Activated T-cell treated with anti-CD3 and anti-CD28 coated beads, Interleukin-2, amount 50 U/mL, for 72 hours (primary cell): ENCODE measurements around the gene PPP1R36. TPM values are rescaled to one million over a fixed set of nuclear protein-coding genes. Genes with fewer than 3 reads are reported as not detected.

Experiments used
- ATAC-seq, 2 donors: fragments of 150-1000 bp; cut with Tn5 transposase; replicated peaks in 1 of 2; 2 replicates each; pipeline ENCODE4 v1.10.0; 2021; ENCODE audit warnings: moderate library complexity in 2 of 2, mild to moderate bottlenecking in 1 of 2
- DNase-seq, 2 donors: peaks; one replicate each; pipeline ENCODE4 v3.0.0; 2021 to 2022; ENCODE audit warnings: mixed read lengths in 1 of 2
- H3K27ac Mint-ChIP-seq: one replicate; pipeline ENCODE4 v1.8.0; 2022; ENCODE audit warnings: mild to moderate bottlenecking, moderate library complexity, mixed read lengths
- H3K27me3 Mint-ChIP-seq: one replicate; pipeline ENCODE4 v1.8.0; 2022; ENCODE audit warnings: low read depth, mixed read lengths
- H3K36me3 Mint-ChIP-seq, 2 donors: one replicate each; pipeline ENCODE4 v1.8.0; 2022; ENCODE audit warnings: mixed read lengths in 2 of 2, mild to moderate bottlenecking in 1 of 2; ENCODE audit not compliant: insufficient read depth in 2 of 2
- H3K4me1 Mint-ChIP-seq: one replicate; pipeline ENCODE4 v1.8.0; 2022; ENCODE audit warnings: low read depth, mixed read lengths
- H3K4me3 Mint-ChIP-seq, 2 donors: one replicate each; pipeline ENCODE4 v1.8.0; 2022; ENCODE audit warnings: mild to moderate bottlenecking in 2 of 2, mixed read lengths in 2 of 2, moderate library complexity in 2 of 2
- H3K9me3 Mint-ChIP-seq, 2 donors: one replicate each; pipeline ENCODE4 v1.8.0; 2022; ENCODE audit warnings: mixed read lengths in 2 of 2
- total RNA-seq, 2 donors: library from RNA; stranded (reverse); gene quantifications; one replicate each; pipeline ENCODE4 v1.2.3, GENCODE V29; 2022

The PPP1R36 gene, protein sequence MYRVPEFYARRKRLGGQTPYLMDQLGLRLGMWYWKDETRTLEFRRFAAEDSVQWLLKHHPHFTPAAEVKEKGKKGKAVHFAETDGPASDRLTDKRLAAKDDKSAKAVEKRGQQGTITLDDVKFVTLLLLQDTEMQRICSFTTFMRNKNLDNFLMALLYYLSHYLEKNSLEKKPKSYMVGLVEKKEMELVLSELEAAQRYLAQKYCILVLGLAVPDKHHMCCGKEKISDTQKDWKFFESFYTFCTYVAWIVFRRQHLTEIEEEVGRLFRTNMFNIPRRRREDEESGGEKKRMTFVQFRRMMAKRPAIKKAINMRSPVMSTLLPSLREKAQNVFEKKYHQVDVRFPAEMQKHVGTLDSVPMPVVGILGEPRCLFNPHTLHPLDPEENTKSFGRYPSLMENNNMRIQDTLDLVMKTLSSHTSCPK
- under 1 TPM in 1 of 2 donors, not detected in 1; 0.16 TPM for total RNA-seq

DNA sequence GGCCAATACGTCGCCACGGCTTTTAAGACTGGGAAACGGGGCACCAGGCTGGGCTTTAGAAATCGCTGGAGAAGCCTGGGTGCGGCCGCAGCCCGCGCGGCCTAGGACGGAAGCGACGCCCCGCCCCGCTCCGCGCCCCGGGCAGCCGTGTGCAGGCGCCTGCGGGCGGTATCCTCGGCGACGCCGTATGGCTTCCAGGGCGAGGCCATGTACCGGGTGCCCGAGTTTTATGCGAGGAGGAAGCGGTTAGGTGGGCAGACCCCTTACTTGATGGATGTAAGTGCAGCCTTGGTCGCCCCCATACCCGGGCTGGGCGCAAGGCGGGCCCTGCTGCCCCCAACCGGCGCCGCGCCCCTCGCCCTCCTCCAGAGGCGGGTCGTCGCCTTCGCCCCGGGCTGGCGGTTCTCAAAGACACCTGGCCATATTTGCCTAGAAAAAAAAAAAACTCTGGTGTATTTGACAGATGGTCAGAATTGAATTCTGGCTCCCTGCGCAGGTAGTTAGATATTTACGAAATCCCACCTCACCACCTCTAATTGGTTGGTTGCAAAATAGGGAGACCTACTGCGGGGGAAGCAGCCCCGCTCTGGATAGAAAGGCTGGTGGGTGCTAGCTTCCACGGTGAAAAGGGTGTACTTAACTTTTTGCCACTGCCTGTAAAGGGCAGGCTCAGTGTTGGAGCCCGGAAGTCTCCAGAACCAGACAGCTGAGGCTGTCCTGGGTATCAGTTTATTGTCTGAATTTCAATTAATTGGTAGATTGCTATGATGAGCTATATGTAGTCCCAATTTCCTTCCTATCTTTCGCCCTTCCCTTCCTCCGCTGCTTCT, at the start of gene PPP1R36:
TSS of gene PPP1R36 (plus strand) at position 171 of the 830 bp plus-strand sequence. CDS start at position 208, 37 bp downstream.
- peak within 1 kb of the TSS; percentile 67 to 69 for H3K4me3 Mint-ChIP-seq
- H3K27ac Mint-ChIP-seq: peak within 1 kb of the TSS; percentile 62
- peaks cover 0 to 2% of the 10 kb centered on the region in 2 donors for H3K36me3 Mint-ChIP-seq

DNA sequence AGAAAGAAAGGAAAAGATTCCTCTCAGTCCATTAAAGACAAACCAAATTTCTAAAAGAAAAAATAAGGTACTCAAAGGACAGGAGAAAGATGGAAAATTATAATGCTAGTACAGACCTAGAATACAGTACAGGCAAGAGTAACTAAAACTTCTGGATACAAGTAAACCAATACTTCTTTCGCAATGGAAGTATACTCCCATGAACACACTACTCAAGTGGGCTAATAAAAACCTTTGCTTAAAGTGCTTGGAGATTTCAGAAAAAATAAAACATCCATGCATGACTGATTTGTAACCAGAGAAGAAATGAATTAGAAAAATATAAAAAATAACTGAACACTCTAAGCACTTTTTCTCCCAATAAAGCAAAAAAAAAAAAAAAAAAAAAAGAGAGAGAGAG, 49.7 kb upstream of the PPP1R36 start:
- Mint-ChIP-seq H3K36me3 (peaks cover 3 to 13% of the 10 kb centered on the region in 2 donors), H3K4me1 (peaks cover 59% of the 10 kb centered on the region), H3K27ac (peak overlapping the region; percentile 98), H3K4me3 (peak overlapping the region; percentile 86 to 97), H3K9me3 (no peaks in the 10 kb centered on the region), H3K27me3 (no peaks in the 10 kb centered on the region)
- no peak for ATAC-seq
- no peak for DNase-seq

More for the DNA sequence above, at the start of gene PPP1R36:
- H3K4me1 Mint-ChIP-seq: peaks cover 14% of the 10 kb centered on the region
- no peaks in the 10 kb centered on the region for H3K9me3 Mint-ChIP-seq
- peak; percentile 60 to 64 for DNase-seq
- peak; percentile 97 to 99 for ATAC-seq
- peaks cover 27% of the 10 kb centered on the region for H3K27me3 Mint-ChIP-seq

DNA sequence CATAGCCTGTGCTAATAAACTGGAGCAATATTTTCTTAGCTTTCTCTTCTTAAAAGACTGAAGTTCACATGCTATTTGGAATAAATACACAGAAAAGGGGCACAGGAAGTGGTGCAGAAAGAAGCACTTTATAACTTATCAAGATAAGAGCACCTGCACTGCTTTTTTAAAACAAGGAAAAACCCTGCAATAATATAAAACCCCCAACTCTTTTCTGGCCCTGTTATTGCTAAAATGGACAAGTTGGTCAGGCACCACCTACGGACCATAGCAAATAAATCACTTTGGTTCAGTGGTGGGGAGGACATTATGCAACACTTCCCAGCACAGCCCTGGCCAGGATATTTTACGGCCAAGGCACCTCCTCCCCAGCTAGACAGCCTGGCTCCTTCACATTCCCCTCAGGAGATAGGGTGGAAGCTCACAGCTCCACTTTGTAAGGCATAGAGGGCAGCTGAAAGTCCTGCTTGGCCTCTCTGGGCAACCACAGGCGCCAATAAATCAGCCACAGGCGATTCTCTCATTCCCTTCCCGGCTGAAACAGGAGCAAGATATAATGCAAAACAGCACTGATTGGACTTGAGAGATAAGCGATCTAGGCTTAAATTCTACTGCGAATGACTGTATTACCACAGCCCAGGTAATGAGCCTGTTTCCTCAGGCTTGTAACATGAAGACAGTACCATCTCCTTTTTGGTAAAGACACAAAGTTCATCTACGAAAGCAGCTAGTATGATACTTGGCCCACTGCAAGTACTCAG, 48.2 kb upstream of the PPP1R36 start:
- H3K36me3 Mint-ChIP-seq: peaks cover 9 to 15% of the 10 kb centered on the region in 2 donors
- no peak for ATAC-seq
- DNase-seq: no peak
- H3K27me3 Mint-ChIP-seq: no peaks in the 10 kb centered on the region
- peak overlapping the region; percentile 98 for H3K27ac Mint-ChIP-seq
- peak overlapping the region; percentile 86 to 97 for H3K4me3 Mint-ChIP-seq
- peaks cover 60% of the 10 kb centered on the region for H3K4me1 Mint-ChIP-seq
- H3K9me3 Mint-ChIP-seq: no peaks in the 10 kb centered on the region

GRCh38 chr14:64502456-64502855, 47.3 kb upstream of the PPP1R36 start:
- Mint-ChIP-seq H3K9me3 (no peaks in the 10 kb centered on the region), H3K27me3 (no peaks in the 10 kb centered on the region), H3K4me1 (peaks cover 61% of the 10 kb centered on the region), H3K36me3 (peaks cover 9 to 13% of the 10 kb centered on the region in 2 donors), H3K4me3 (peak overlapping the region; percentile 86 to 97), H3K27ac (peak overlapping the region; percentile 98)
- no peak for ATAC-seq
- DNase-seq: peak in 1 of 2 donors; percentile 25

DNA sequence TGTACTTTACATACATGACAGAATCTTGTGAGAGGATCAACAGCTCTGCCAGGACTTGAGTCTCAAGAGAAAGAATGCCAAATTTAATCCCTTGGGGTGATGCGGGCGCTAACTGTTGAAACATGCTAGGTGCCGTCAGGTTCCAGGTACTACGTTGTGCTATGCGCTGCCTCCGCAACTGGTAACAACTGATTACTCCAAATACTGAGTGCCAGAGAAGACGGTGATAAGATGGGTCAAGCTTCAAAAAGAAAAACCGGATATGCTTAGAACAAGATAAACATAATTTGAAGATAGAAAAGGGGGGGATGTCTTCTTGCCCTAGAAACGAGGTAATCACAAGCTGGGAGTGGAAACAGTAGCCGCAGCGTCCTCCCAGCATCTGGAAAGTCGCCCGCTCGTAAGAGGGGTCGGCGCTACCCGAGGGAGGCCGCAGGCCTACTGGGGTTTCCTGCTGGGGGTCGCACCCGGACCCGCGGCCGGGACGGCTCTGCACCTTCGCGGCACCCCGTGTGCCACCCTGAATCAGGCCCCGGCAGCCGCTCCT, 46.8 kb upstream of the PPP1R36 start:
- H3K27me3 Mint-ChIP-seq: no peaks in the 10 kb centered on the region
- ATAC-seq (no peak), DNase-seq (peak; percentile 25 to 28)
- H3K4me1 Mint-ChIP-seq: peaks cover 66% of the 10 kb centered on the region
- H3K4me3 Mint-ChIP-seq: peak overlapping the region; percentile 86 to 97
- H3K9me3 Mint-ChIP-seq: no peaks in the 10 kb centered on the region
- peak overlapping the region; percentile 98 for H3K27ac Mint-ChIP-seq
- peaks cover 9 to 14% of the 10 kb centered on the region in 2 donors for H3K36me3 Mint-ChIP-seq

GRCh38 chr14:64503434-64504309, 46.1 kb upstream of the PPP1R36 start, which contains the start of gene ZBTB25:
Gene ZBTB25 (minus strand): TSS chr14:64503838. CDS start chr14:64490533, 13,305 bp downstream.
- peaks cover 9 to 13% of the 10 kb centered on the region in 2 donors for H3K36me3 Mint-ChIP-seq
- H3K9me3 Mint-ChIP-seq: no peaks in the 10 kb centered on the region
- peaks cover 74% of the 10 kb centered on the region for H3K4me1 Mint-ChIP-seq
- peak within 1 kb of the TSS; percentile 86 to 97 for H3K4me3 Mint-ChIP-seq
- DNase-seq (peak; percentile 93 to 95), ATAC-seq (peak; percentile 68)
- peak within 1 kb of the TSS; percentile 98 for H3K27ac Mint-ChIP-seq
- no peaks in the 10 kb centered on the region for H3K27me3 Mint-ChIP-seq

GRCh38 chr14:64504310-64504896, 45.4 kb upstream of the PPP1R36 start, which contains the start of gene ZBTB1:
Gene ZBTB1 (plus strand): TSS chr14:64504770. CDS start chr14:64521505, 16,735 bp downstream.
- Mint-ChIP-seq H3K4me1 (peaks cover 74% of the 10 kb centered on the region), H3K36me3 (peaks cover 7 to 9% of the 10 kb centered on the region in 2 donors), H3K4me3 (peak within 1 kb of the TSS; percentile 86 to 97), H3K27ac (peak within 1 kb of the TSS; percentile 95), H3K27me3 (no peaks in the 10 kb centered on the region), H3K9me3 (no peaks in the 10 kb centered on the region)
- DNase-seq (peak; percentile 90 to 94), ATAC-seq (peak; percentile 63 to 68)

DNA sequence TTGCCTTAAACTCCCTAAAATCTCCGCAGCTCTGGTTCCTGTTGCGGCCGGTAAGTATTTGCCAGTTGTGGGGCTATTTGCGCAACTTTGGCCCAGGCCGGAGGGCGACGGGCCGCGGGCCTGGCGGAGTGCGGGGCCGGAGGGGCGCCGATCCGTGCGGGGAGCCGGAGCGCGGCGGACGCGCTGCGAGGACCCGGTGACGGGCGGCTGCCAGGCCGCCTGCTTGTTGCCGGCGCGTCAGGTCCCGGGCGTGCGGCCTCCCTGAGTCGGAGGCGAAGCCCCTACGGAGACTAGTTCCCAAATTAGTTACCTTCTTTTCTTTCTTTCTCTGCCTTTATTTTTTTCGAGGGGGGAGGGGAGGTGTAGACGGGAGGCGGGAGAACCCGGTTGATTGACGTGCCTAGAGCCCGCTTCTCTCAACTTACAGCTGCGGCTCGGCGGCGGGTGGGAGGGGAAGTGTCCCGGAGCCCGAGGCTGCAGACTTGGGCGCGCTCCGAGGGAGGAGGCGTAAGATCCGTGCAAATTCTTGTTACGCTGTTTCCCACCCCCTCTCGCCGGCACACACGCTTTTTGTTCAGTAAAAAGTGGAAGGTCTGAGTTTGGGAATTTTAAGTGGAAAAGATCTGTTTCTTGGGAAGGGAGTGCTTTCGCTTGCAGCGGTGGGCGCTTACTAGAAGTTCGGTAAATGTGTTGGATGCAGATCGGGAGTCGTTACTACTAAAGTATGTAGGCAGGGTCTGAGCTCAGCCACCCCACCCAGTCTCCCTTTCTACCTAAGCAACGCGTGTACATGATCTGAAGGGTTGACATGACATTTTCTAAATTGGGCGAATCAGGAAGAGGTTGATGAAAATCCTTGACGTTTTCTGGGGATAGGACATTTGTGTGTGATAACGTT, 44.6 kb upstream of the PPP1R36 start:
- no peaks in the 10 kb centered on the region for H3K27me3 Mint-ChIP-seq
- H3K27ac Mint-ChIP-seq: peak overlapping the region; percentile 72
- H3K36me3 Mint-ChIP-seq: peaks cover 5 to 9% of the 10 kb centered on the region in 2 donors
- peaks cover 74% of the 10 kb centered on the region for H3K4me1 Mint-ChIP-seq
- no peaks in the 10 kb centered on the region for H3K9me3 Mint-ChIP-seq
- H3K4me3 Mint-ChIP-seq: peak overlapping the region; percentile 86 to 97
- ATAC-seq: peak; percentile 31 to 32
- DNase-seq: peak; percentile 85 to 86

DNA sequence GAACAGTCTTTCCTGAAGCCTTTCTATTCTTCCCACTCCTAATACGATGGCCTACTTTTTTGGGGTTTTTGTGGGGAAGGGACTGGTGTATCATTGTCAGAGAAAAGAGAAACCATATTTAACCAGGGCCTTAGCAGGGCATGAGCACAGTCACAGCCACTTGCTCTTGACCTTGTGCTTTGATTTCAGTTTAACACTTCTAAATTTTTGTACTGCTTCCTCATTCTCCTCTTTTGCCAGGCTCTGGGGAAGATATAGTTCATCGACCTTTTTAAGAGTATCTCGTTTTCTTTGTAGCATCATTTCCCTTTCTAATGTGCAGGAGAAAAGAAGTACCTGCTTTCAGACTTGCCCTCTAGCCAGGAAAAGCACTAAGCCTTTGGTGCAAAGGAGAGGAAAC, 43.0 kb upstream of the PPP1R36 start:
- H3K4me1 Mint-ChIP-seq: peaks cover 73% of the 10 kb centered on the region
- peaks cover 5 to 9% of the 10 kb centered on the region in 2 donors for H3K36me3 Mint-ChIP-seq
- peak overlapping the region; percentile 72 for H3K27ac Mint-ChIP-seq
- no peak for ATAC-seq
- no peaks in the 10 kb centered on the region for H3K9me3 Mint-ChIP-seq
- no peak for DNase-seq
- H3K4me3 Mint-ChIP-seq: peak overlapping the region; percentile 86 to 93
- H3K27me3 Mint-ChIP-seq: no peaks in the 10 kb centered on the region

DNA sequence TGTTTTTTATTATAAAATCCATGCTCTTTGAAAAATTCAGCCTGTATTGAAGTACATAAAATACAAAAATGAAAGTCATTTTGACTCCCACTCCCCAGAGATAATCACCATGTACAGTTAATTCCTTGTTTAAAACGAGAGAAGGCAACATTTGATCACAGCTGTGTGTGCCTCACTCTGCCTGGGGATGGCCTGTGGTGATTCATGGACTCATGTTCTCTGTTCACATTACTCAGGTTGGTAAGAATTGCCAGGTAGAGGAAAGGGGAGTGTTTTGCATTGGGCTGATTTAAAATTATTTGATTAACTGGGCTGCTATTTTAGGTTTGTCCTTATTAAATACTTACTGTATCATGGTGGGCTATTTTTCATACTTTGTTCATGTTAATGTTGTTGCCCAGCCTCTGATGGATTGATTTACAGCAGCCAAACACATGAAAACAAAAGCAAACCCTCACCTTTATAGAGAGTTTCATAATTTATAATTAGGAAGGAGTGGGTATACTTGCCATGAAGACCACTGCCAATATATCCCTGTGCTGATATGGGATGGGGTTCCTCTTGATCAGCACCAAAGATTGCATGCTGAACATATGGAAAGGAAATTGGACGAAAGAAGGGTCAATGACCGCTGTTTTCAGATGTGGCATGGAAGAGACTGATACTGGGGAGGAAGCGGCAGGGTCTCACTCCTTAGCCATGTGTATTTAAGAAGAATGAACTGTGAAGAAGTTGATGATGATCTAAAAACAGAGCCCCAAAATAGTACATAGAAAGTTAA, 42.2 kb upstream of the PPP1R36 start:
- Mint-ChIP-seq H3K4me1 (peaks cover 71% of the 10 kb centered on the region), H3K27me3 (no peaks in the 10 kb centered on the region), H3K4me3 (peak overlapping the region; percentile 86 to 93), H3K36me3 (peaks cover 5 to 9% of the 10 kb centered on the region in 2 donors), H3K9me3 (no peaks in the 10 kb centered on the region), H3K27ac (peak overlapping the region; percentile 72)
- ATAC-seq (no peak), DNase-seq (peak; percentile 44 to 63)
